PFSK-1 (cell line): Measurements from ENCODE around the gene RAD51B.

Source experiments
- POLR2AphosphoS5 ChIP-seq: IDR thresholded peaks from 2 replicates; pipeline ENCODE4 v1.6.1; 2012; ENCODE audit warnings: low read depth, mild to moderate bottlenecking, control low read depth, low read length, moderate library complexity
- SIN3A ChIP-seq: IDR thresholded peaks from 2 replicates; pipeline ENCODE4 v1.6.1; 2012; ENCODE audit warnings: mild to moderate bottlenecking, low read length, moderate library complexity, borderline replicate concordance; ENCODE audit not compliant: insufficient read depth
- TF ChIP-seq, protein P1 (sequence below), 2 experiments: IDR thresholded peaks; 2 replicates each; pipeline versions ENCODE4 v1.6.1 to v1.8.0; 2011 to 2012; ENCODE audit warnings: low read depth in 2 of 2, low read length in 2 of 2, control low read depth in 1 of 2, inconsistent platforms in 1 of 2, mild to moderate bottlenecking in 1 of 2, moderate library complexity in 1 of 2; ENCODE audit not compliant: insufficient read depth in 1 of 2

DNA sequence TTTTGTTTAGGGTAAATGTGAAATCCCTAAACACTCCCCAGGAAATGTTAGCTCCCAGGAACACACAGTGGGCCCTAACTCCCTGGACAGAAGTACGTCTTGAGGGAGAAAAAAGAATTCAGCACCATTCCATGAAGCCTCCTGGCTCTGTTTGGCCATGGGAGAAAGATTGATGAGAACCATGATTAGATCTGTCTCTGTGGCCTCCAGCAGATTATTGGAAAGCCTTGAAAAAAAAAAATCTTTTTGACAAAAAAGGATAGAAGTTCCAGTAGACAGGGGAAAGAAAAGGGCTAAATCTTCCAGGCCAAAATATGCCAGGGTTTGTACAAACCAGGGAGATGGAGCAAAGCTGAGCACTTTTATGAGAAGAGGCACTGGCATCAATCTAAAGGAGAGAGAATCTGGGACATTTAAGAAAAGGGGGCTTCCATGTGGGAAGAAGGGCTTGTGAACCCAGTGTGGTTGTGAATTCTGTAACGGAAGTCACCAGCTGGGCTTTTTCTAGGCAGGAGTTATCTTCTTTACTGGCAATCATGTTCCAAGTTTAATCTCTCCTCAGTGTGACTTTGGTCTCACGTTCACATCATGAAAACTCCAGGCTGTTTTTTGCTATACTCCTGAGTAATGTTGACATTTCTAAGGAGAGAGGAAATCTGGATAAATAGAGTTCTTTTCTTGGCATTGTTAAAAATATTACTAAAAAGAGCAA is 426.7 kb downstream of the RAD51B start:
- TF ChIP-seq, protein P1, sequence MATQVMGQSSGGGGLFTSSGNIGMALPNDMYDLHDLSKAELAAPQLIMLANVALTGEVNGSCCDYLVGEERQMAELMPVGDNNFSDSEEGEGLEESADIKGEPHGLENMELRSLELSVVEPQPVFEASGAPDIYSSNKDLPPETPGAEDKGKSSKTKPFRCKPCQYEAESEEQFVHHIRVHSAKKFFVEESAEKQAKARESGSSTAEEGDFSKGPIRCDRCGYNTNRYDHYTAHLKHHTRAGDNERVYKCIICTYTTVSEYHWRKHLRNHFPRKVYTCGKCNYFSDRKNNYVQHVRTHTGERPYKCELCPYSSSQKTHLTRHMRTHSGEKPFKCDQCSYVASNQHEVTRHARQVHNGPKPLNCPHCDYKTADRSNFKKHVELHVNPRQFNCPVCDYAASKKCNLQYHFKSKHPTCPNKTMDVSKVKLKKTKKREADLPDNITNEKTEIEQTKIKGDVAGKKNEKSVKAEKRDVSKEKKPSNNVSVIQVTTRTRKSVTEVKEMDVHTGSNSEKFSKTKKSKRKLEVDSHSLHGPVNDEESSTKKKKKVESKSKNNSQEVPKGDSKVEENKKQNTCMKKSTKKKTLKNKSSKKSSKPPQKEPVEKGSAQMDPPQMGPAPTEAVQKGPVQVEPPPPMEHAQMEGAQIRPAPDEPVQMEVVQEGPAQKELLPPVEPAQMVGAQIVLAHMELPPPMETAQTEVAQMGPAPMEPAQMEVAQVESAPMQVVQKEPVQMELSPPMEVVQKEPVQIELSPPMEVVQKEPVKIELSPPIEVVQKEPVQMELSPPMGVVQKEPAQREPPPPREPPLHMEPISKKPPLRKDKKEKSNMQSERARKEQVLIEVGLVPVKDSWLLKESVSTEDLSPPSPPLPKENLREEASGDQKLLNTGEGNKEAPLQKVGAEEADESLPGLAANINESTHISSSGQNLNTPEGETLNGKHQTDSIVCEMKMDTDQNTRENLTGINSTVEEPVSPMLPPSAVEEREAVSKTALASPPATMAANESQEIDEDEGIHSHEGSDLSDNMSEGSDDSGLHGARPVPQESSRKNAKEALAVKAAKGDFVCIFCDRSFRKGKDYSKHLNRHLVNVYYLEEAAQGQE (IDR thresholded peaks at IDR 0.05; ENCODE audit: insufficient read depth in 1 of 2, low read depth in 2 of 2, low read length in 2 of 2), result no peak
- TF ChIP-seq POLR2AphosphoS5 (no peak), SIN3A (no peak)
